Tibial nerve (tissue), 4 donors: ENCODE data around the gene CLEC7A. TPM values are rescaled to one million over a fixed set of nuclear protein-coding genes. Genes with fewer than 3 reads are reported as not detected.

Source experiments
- DNase-seq, 2 donors: peaks; one replicate each; pipeline ENCODE4 v3.0.0-alpha.2; 2019; ENCODE audit warnings: low spot score in 2 of 2
- H3K27ac ChIP-seq, 4 donors: fragments of 200-600 bp; sonication (generic) in 3 of 4; one replicate each; pipeline ENCODE4 v1.5.1; 2017 to 2019; ENCODE audit warnings: mild to moderate bottlenecking in 1 of 4
- H3K27me3 ChIP-seq, 2 donors: fragments of 200-600 bp; sonication (generic) in 1 of 2; one replicate each; pipeline versions ENCODE4 v1.5.1 to v1.6.0; 2017 to 2019
- H3K36me3 ChIP-seq, 3 donors: fragments of 200-600 bp; sonication (generic); one replicate each; pipeline ENCODE4 v1.5.1; 2018 to 2019
- H3K4me1 ChIP-seq, 4 donors: fragments of 200-600 bp; sonication (generic) in 3 of 4; one replicate each; pipeline ENCODE4 v1.5.1; 2017 to 2019
- H3K4me3 ChIP-seq, 4 donors: fragments of 200-600 bp; sonication (generic) in 3 of 4; one replicate each; pipeline ENCODE4 v1.5.1; 2017 to 2019; ENCODE audit warnings: mild to moderate bottlenecking in 1 of 4, moderate library complexity in 1 of 4
- H3K9me3 ChIP-seq, 4 donors: fragments of 200-600 bp; sonication (generic) in 3 of 4; one replicate each; pipeline ENCODE4 v1.5.1; 2017 to 2019
- EP300 ChIP-seq, 2 donors: sonication (generic); formaldehyde crosslinking; IDR thresholded peaks; one replicate each; pipeline ENCODE4 v1.6.1; 2017; ENCODE audit warnings: antibody characterized with exemption in 2 of 2, mild to moderate bottlenecking in 1 of 2
- POLR2A ChIP-seq, 2 donors: fragments of 450-650 bp; IDR thresholded peaks; one replicate each; pipeline ENCODE4 v1.6.1; 2017; ENCODE audit warnings: antibody characterized with exemption in 2 of 2, mild to moderate bottlenecking in 2 of 2, moderate library complexity in 2 of 2
- WGBS, 2 donors: methylation state at CpG; one replicate each; pipeline ENCODE4 v1.1.5; 2018; 5-methylcytosine and 5-hydroxymethylcytosine counted together
- total RNA-seq, 4 donors: library from RNA; depleted of rRNA; stranded (reverse); fragments of >200 nt; gene quantifications; one replicate each; pipeline ENCODE4 v1.1.0, GENCODE V29; 2016
- TF ChIP-seq, protein P1 (sequence below), 5 experiments: fragments of 200-600 bp in 3 of 5; fragments of 450-650 bp in 2 of 5; sonication (generic) in 3 of 5; IDR thresholded peaks; one replicate each; pipeline ENCODE4 v1.5.1; 2016 to 2019; ENCODE audit warnings: antibody characterized with exemption in 5 of 5, mild to moderate bottlenecking in 3 of 5, moderate library complexity in 2 of 5

CLEC7A gene
- total RNA-seq, 4 donors from 2014 or later = 4.0 to 13.5 (median 7.9) TPM

DNA sequence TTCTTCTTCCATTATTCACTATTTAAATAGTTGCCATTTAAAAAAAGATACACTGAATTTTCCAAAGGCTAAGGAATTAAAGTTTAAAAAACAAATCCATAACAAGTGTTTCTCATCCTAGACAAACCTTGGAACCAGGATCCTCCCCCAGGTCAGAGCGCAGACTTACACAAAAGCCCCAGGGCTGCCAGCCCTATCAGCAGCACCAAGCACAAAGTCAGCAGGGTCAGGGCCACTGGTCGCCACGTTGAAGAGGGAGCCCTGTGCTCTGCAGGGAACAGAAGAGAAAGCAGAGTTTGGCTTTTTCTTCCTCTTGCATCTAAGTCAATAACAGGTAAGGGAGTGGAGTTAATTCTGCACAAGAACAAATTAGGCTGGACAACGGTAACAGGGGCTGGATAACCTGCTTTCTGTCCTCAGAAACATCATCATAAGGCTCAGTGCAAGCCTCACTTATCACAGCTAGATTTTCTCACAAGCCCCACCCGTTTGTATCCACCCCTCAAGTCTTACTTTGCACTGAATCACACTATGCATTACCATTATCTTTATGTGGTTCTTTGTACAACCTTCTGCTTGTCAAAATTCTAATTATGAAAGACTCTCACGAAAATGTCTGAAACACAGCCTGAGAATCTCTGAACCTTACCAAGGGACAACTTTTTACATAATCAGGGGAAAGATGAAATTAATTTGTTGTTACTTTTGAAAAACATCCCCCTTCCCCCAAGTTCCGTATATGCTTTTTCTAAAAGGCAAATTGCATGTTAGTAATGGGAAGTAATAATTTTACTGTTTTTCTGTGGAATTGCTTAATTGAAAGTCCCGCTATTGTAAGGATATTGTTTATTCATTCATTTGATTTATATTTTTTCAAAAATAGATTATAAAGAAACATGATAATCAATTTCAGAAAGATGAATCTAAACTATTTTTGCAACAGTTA, 40.8 kb downstream of the CLEC7A start:
- no peak for TF ChIP-seq POLR2A (IDR thresholded peaks at IDR 0.05)
- Histone ChIP-seq H3K27ac (peak overlapping the region in 1 of 4 donors; percentile 2), H3K4me3 (no peak overlapping the region), H3K27me3 (no peaks in the 10 kb centered on the region), H3K4me1 (peaks cover 0 to 24% (median 2%) of the 10 kb centered on the region in 4 donors), H3K36me3 (no peaks in the 10 kb centered on the region), H3K9me3 (peaks cover 0 to 6% (median 0%) of the 10 kb centered on the region in 4 donors)
- 59 to 64% methylated on average over 8 of the region's 8 CpGs for WGBS, 2 donors
- DNase-seq = no peak

- no peak for DNase-seq
- H3K36me3 ChIP-seq = no peaks in the 10 kb centered on the region
- peaks cover 0 to 13% (median 1%) of the 10 kb centered on the region in 4 donors for H3K9me3 ChIP-seq
- TF ChIP-seq EP300 (IDR thresholded peaks at IDR 0.05) (no peak), POLR2A (IDR thresholded peaks at IDR 0.05) (no peak)
- TF ChIP-seq, protein P1, sequence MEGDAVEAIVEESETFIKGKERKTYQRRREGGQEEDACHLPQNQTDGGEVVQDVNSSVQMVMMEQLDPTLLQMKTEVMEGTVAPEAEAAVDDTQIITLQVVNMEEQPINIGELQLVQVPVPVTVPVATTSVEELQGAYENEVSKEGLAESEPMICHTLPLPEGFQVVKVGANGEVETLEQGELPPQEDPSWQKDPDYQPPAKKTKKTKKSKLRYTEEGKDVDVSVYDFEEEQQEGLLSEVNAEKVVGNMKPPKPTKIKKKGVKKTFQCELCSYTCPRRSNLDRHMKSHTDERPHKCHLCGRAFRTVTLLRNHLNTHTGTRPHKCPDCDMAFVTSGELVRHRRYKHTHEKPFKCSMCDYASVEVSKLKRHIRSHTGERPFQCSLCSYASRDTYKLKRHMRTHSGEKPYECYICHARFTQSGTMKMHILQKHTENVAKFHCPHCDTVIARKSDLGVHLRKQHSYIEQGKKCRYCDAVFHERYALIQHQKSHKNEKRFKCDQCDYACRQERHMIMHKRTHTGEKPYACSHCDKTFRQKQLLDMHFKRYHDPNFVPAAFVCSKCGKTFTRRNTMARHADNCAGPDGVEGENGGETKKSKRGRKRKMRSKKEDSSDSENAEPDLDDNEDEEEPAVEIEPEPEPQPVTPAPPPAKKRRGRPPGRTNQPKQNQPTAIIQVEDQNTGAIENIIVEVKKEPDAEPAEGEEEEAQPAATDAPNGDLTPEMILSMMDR (IDR thresholded peaks at IDR 0.05) = no peak
- H3K4me1 ChIP-seq = peaks cover 0 to 20% (median 2%) of the 10 kb centered on the region in 4 donors
- no peak overlapping the region for H3K4me3 ChIP-seq
- H3K27ac ChIP-seq = no peak overlapping the region
- H3K27me3 ChIP-seq = no peaks in the 10 kb centered on the region
Measured at GRCh38 chr12:10088031-10088430, 42.0 kb downstream of the CLEC7A start.

GRCh38 chr12:10086387-10086786, 43.6 kb downstream of the CLEC7A start:
- H3K4me1 ChIP-seq = peaks cover 0 to 9% (median 0%) of the 10 kb centered on the region in 4 donors
- no peak for TF ChIP-seq EP300 (IDR thresholded peaks at IDR 0.05)
- 71 to 81% methylated on average over 3 of the region's 3 CpGs for WGBS, 2 donors
- H3K4me3 ChIP-seq = no peak overlapping the region
- H3K27me3 ChIP-seq = no peaks in the 10 kb centered on the region
- DNase-seq = no peak
- H3K36me3 ChIP-seq = no peaks in the 10 kb centered on the region
- H3K9me3 ChIP-seq = peaks cover 0 to 13% (median 1%) of the 10 kb centered on the region in 4 donors
- H3K27ac ChIP-seq = no peak overlapping the region

GRCh38 chr12:10084733-10085132, 45.3 kb downstream of the CLEC7A start:
- Histone ChIP-seq H3K4me1 (peaks cover 0 to 9% (median 0%) of the 10 kb centered on the region in 4 donors), H3K4me3 (no peak overlapping the region), H3K27ac (no peak overlapping the region), H3K27me3 (no peaks in the 10 kb centered on the region), H3K9me3 (peaks cover 0 to 13% (median 1%) of the 10 kb centered on the region in 4 donors), H3K36me3 (no peaks in the 10 kb centered on the region)
- WGBS, 2 donors = 80 to 88% methylated on average over 6 of the region's 6 CpGs
- DNase-seq = no peak
- TF ChIP-seq EP300 (IDR thresholded peaks at IDR 0.05) = no peak
- TF ChIP-seq, protein P1 (IDR thresholded peaks at IDR 0.05) = no peak
- TF ChIP-seq POLR2A (IDR thresholded peaks at IDR 0.05) = no peak

DNA sequence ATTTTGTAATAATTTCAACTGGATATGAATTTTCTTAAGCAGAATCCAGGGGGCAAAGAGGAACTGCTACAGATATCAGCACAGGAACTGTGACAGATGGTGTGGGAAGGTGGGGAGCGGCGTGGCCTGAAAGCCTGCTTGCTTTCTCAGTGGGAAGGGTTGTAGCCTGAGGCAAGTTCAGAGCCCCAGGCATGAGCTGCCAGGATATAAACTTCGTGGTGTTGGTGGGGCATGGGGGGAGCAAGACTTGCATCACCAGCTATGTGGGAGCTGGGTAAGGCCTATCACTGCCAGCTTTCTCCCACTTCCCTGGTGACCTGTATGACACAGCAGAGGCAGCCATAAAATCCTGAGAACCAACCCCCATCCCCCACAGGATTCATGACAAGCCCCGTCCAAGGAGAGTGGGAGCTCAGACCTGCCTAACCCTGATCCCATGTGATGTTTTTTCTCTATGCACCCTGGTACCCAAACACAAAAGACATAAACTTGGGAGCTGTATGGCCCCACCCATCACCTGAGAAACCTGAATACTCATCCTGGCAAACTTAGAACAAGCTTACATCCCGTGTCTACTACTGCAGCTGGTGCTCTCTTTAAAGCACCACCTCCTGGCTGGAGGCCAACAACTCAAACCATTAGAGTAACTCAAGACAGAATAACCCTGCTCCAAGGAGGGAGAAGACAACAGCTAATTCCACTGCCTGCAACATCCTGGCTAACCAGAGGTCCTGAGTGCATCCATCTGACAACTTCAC, 47.7 kb downstream of the CLEC7A start:
- H3K4me1 ChIP-seq = no peaks in the 10 kb centered on the region
- no peak overlapping the region for H3K27ac ChIP-seq
- H3K9me3 ChIP-seq = peaks cover 0 to 13% (median 1%) of the 10 kb centered on the region in 4 donors
- H3K4me3 ChIP-seq = no peak overlapping the region
- no peak for DNase-seq
- no peaks in the 10 kb centered on the region for H3K27me3 ChIP-seq
- no peaks in the 10 kb centered on the region for H3K36me3 ChIP-seq
- 76 to 81% methylated on average over 5 of the region's 5 CpGs for WGBS, 2 donors
- TF ChIP-seq EP300 (IDR thresholded peaks at IDR 0.05) = no peak
- TF ChIP-seq, protein P1 (IDR thresholded peaks at IDR 0.05) = no peak
- TF ChIP-seq POLR2A (IDR thresholded peaks at IDR 0.05) = no peak

- H3K9me3 ChIP-seq = no peaks in the 10 kb centered on the region
- peaks cover 0 to 6% (median 0%) of the 10 kb centered on the region in 3 donors for H3K36me3 ChIP-seq
- TF ChIP-seq EP300 (IDR thresholded peaks at IDR 0.05) = no peak
- no peak for TF ChIP-seq POLR2A (IDR thresholded peaks at IDR 0.05)
- TF ChIP-seq, protein P1 (IDR thresholded peaks at IDR 0.05) = no peak
- H3K4me3 ChIP-seq = no peak overlapping the region
- H3K27me3 ChIP-seq = no peaks in the 10 kb centered on the region
- DNase-seq = no peak
- no peaks in the 10 kb centered on the region for H3K4me1 ChIP-seq
- no peak overlapping the region for H3K27ac ChIP-seq
Measured at GRCh38 chr12:10075451-10075850, 54.5 kb downstream of the CLEC7A start.
